A549 (cell line): Measurements from ENCODE around the gene NXT2. TPM values are rescaled to one million over a fixed set of nuclear protein-coding genes. Genes with fewer than 3 reads are reported as not detected.

Experiments
- ATAC-seq, 2 experiments: fragments of 200-7000 bp in 1 of 2; fragments of >200 bp in 1 of 2; cut with Nextera tagmentation in 1 of 2; cut with Tn5 transposase in 1 of 2; 3 replicates each; pipeline versions ENCODE4 v1.8.0 to v1.9.1; 2018 to 2020; ENCODE audit warnings: mild to moderate bottlenecking in 1 of 2, moderate library complexity in 1 of 2
- CTCF ChIA-PET: fragments of 300-600 bp; sonication (Branson Sonifier 250); formaldehyde crosslinking; extraction: SDS; loops from one replicate; lab custom pipeline; 2021; ENCODE audit warnings: antibody characterized with exemption, inconsistent platforms; lab: Yijun Ruan, JAX
- POLR2A ChIA-PET: fragments of 350-600 bp; formaldehyde crosslinking; extraction: SDS; loops from one replicate; lab custom pipeline; 2021; ENCODE audit warnings: antibody characterized with exemption, inconsistent platforms; lab: Yijun Ruan, JAX
- DNase-seq, 2 experiments: peaks; one replicate each; pipeline versions ENCODE4 v3.0.0 to v3.0.0-alpha.2; 2011 to 2016; ENCODE audit warnings: low read depth in 1 of 2, low spot score in 1 of 2
- FAIRE-seq: peaks from 2 replicates; lab custom pipeline; 2011; peaks lifted over from hg19 to GRCh38; lab: Jason Lieb, UNC
- H3K27ac ChIP-seq, 2 experiments: fragments of >200 bp; sonication (Bioruptor Twin); formaldehyde crosslinking; 3 replicates each; pipeline ENCODE4 v1.5.1; 2016 to 2017
- H3K4me1 ChIP-seq: fragments of >200 bp; sonication (Bioruptor Twin); formaldehyde crosslinking; 3 replicates; pipeline ENCODE4 v1.6.1; 2016
- H3K4me2 ChIP-seq: fragments of >200 bp; sonication (Bioruptor Twin); formaldehyde crosslinking; 3 replicates; pipeline ENCODE4 v1.6.1; 2016
- H3K4me3 ChIP-seq: fragments of >200 bp; sonication (Bioruptor Twin); formaldehyde crosslinking; 3 replicates; pipeline ENCODE4 v1.5.1; 2016
- H3K9me3 ChIP-seq: fragments of >200 bp; sonication (Bioruptor Twin); formaldehyde crosslinking; 3 replicates; pipeline ENCODE4 v1.6.1; 2016
- ATOH8 ChIP-seq: fragments of 250-450 bp; sonication (Bioruptor Pico); IDR thresholded peaks from 2 replicates; pipeline ENCODE4 v1.5.0; 2020; ENCODE audit warnings: low read depth, mild to moderate bottlenecking, moderate library complexity
- BCL3 ChIP-seq: fragments of >200 bp; sonication (Bioruptor Twin); formaldehyde crosslinking; IDR thresholded peaks from 3 replicates; pipeline ENCODE4 v1.6.1; 2016
- BHLHE40 ChIP-seq: IDR thresholded peaks from 2 replicates; pipeline ENCODE4 v1.6.1; 2012; ENCODE audit warnings: low read depth, low read length, inconsistent platforms
- CHD2 ChIP-seq: fragments of 150-350 bp; IDR thresholded peaks from 2 replicates; pipeline ENCODE4 v1.6.1; 2014; ENCODE audit warnings: low read length; ENCODE audit not compliant: partially characterized antibody
- CHD4 ChIP-seq: fragments of 200-600 bp; sonication (generic); IDR thresholded peaks from 2 replicates; pipeline ENCODE4 v1.6.1; 2016; ENCODE audit warnings: antibody characterized with exemption, mild to moderate bottlenecking, borderline replicate concordance
- CTCF ChIP-seq: fragments of >200 bp; sonication (Bioruptor Twin); formaldehyde crosslinking; IDR thresholded peaks from 3 replicates; pipeline ENCODE4 v1.5.1; 2016
- E2F6 ChIP-seq: IDR thresholded peaks from 2 replicates; pipeline ENCODE4 v1.6.1; 2012; ENCODE audit warnings: low read depth, borderline replicate concordance
- EP300 ChIP-seq, 2 experiments: fragments of >200 bp; sonication (Bioruptor Twin); formaldehyde crosslinking; IDR thresholded peaks; 2 replicates in 1 of 2; 3 replicates in 1 of 2; pipeline ENCODE4 v1.6.1; 2016 to 2017
- ESRRA ChIP-seq: fragments of 150-350 bp; IDR thresholded peaks from 2 replicates; pipeline ENCODE4 v1.6.1; 2014; ENCODE audit warnings: mild to moderate bottlenecking, low read length, borderline replicate concordance
- FOSB ChIP-seq: fragments of 250-450 bp; sonication (Bioruptor Pico); IDR thresholded peaks from 2 replicates; pipeline ENCODE4 v1.5.0; 2020; ENCODE audit warnings: mild to moderate bottlenecking, moderate library complexity
- FOXS1 ChIP-seq: fragments of 250-450 bp; sonication (Bioruptor Pico); IDR thresholded peaks from 2 replicates; pipeline ENCODE4 v1.5.0; 2020; ENCODE audit warnings: mild to moderate bottlenecking, moderate library complexity
- HDAC2 ChIP-seq: fragments of 200-600 bp; sonication (generic); IDR thresholded peaks from 2 replicates; pipeline ENCODE4 v1.6.1; 2016
- HES2 ChIP-seq: fragments of >200 bp; sonication (Bioruptor Twin); formaldehyde crosslinking; IDR thresholded peaks from 2 replicates; pipeline ENCODE4 v1.6.1; 2016
- JUN ChIP-seq, 2 experiments: fragments of >200 bp; sonication (Bioruptor Twin); formaldehyde crosslinking; IDR thresholded peaks; 2 replicates in 1 of 2; 3 replicates in 1 of 2; pipeline ENCODE4 v1.6.1; 2016 to 2017
- JUNB ChIP-seq: fragments of >200 bp; sonication (Bioruptor Twin); formaldehyde crosslinking; IDR thresholded peaks from 2 replicates; pipeline ENCODE4 v1.6.1; 2016
- KDM5A ChIP-seq: fragments of 200-600 bp; sonication (generic); IDR thresholded peaks from 2 replicates; pipeline ENCODE4 v1.6.1; 2016; ENCODE audit warnings: antibody characterized with exemption, mild to moderate bottlenecking
- MAX ChIP-seq: IDR thresholded peaks from 2 replicates; pipeline ENCODE4 v1.6.1; 2012
- NR3C1 ChIP-seq: fragments of >200 bp; sonication (Bioruptor Twin); formaldehyde crosslinking; IDR thresholded peaks from 3 replicates; pipeline ENCODE4 v1.6.1; 2017
- PHF8 ChIP-seq: fragments of 200-600 bp; sonication (generic); IDR thresholded peaks from 2 replicates; pipeline ENCODE4 v1.6.1; 2016; ENCODE audit warnings: low read depth, mild to moderate bottlenecking, antibody characterized with exemption, moderate library complexity, borderline replicate concordance
- POLR2AphosphoS2 ChIP-seq: conservative IDR thresholded peaks from 2 replicates; pipeline ENCODE4 v1.6.1; 2012; ENCODE audit warnings: low read length, improper control_type of control experiment, inconsistent platforms
- RARB ChIP-seq: fragments of 250-450 bp; sonication (Bioruptor Pico); IDR thresholded peaks from 2 replicates; pipeline ENCODE4 v1.8.0; 2021; ENCODE audit warnings: mild to moderate bottlenecking, moderate library complexity
- RCOR1 ChIP-seq: fragments of 150-350 bp; IDR thresholded peaks from 2 replicates; pipeline ENCODE4 v1.6.1; 2014; ENCODE audit warnings: antibody characterized with exemption, low read length, low read depth
- RNF2 ChIP-seq: fragments of 200-600 bp; sonication (generic); IDR thresholded peaks from 2 replicates; pipeline ENCODE4 v1.6.1; 2016; ENCODE audit warnings: low read depth, mild to moderate bottlenecking, antibody characterized with exemption, moderate library complexity, borderline replicate concordance
- SMC3 ChIP-seq: fragments of >200 bp; sonication (Bioruptor Twin); formaldehyde crosslinking; IDR thresholded peaks from 3 replicates; pipeline ENCODE4 v1.6.1; 2018; ENCODE audit warnings: inconsistent platforms
- SREBF2 ChIP-seq: fragments of 450-650 bp; IDR thresholded peaks from 2 replicates; pipeline ENCODE4 v1.6.1; 2014; ENCODE audit warnings: mild to moderate bottlenecking, moderate library complexity
- TFCP2L1 ChIP-seq: fragments of 250-450 bp; sonication (Bioruptor Pico); IDR thresholded peaks from 2 replicates; pipeline ENCODE4 v1.5.0; 2021; ENCODE audit warnings: mild to moderate bottlenecking
- TP53 ChIP-seq: fragments of 250-450 bp; sonication (Bioruptor Pico); IDR thresholded peaks from 2 replicates; pipeline ENCODE4 v1.5.0; 2021; ENCODE audit warnings: mild to moderate bottlenecking, moderate library complexity
- ZC3H11A ChIP-seq: fragments of 450-650 bp; IDR thresholded peaks from 2 replicates; pipeline ENCODE4 v1.6.1; 2014; ENCODE audit warnings: antibody characterized with exemption, mild to moderate bottlenecking
- ZFP36 ChIP-seq: fragments of 450-650 bp; IDR thresholded peaks from 2 replicates; pipeline ENCODE4 v1.6.1; 2014; ENCODE audit warnings: borderline replicate concordance; ENCODE audit not compliant: partially characterized antibody
- ZSCAN20 ChIP-seq: fragments of 250-450 bp; sonication (Bioruptor Pico); IDR thresholded peaks from 2 replicates; pipeline ENCODE4 v1.8.0; 2022; ENCODE audit warnings: mild to moderate bottlenecking, moderate library complexity
- WGBS: methylation state at CpG from one replicate; pipeline ENCODE4 v1.1.6; 2017; ENCODE audit errors: missing lambda C conversion rate; 5-methylcytosine and 5-hydroxymethylcytosine counted together
- polyA plus RNA-seq, 4 experiments: library from polyadenylated mRNA; depleted of rRNA in 3 of 4; stranded (reverse); fragments of >200 nt; fragmentation: RNase III in 1 of 4; extraction: RNeasy Plus Mini Kit Qiagen cat#74134 plus additional on column Dnase treatment in 1 of 4; gene quantifications; 2 replicates in 3 of 4; 3 replicates in 1 of 4; pipeline ENCODE4 v1.2.3, GENCODE V29; 2011 to 2017

Gene NXT2
- polyA plus RNA-seq, 2 of the 4 experiments (the other 2 are of a cell fraction), result 14.3 to 22.0 TPM

- ATAC-seq, result no peak
- no peak for TF ChIP-seq PHF8
- TF ChIP-seq RNF2, result no peak
- no peak for TF ChIP-seq CTCF
- TF ChIP-seq EP300 (IDR thresholded peaks at IDR 0.05), result no peak
- no peak for TF ChIP-seq FOXS1 (CRISPR knock-in tag)
- TF ChIP-seq SMC3, result no peak
- no peak for TF ChIP-seq RARB (CRISPR knock-in tag)
- TF ChIP-seq ESRRA, result no peak
- TF ChIP-seq CHD4, result no peak
- no peak for TF ChIP-seq HDAC2
- no peak for TF ChIP-seq ATOH8 (CRISPR knock-in tag)
- TF ChIP-seq NR3C1, result no peak
- TF ChIP-seq JUN (IDR thresholded peaks at IDR 0.05), result no peak
- TF ChIP-seq BHLHE40, result no peak
- no peak for TF ChIP-seq RCOR1
- TF ChIP-seq KDM5A, result no peak
- TF ChIP-seq POLR2AphosphoS2, result no peak
- no peak for TF ChIP-seq TP53
- no peak for TF ChIP-seq E2F6
- TF ChIP-seq ZC3H11A, result no peak
- CTCF ChIA-PET, result no interaction called here
- WGBS, result 26% methylated on average over 4 of the region's 4 CpGs
- Histone ChIP-seq H3K4me2 (no peak overlapping the region), H3K4me3 (no peak overlapping the region), H3K4me1 (no peaks in the 10 kb centered on the region), H3K9me3 (no peaks in the 10 kb centered on the region), H3K27ac (no peak overlapping the region)
- POLR2A ChIA-PET, result no interaction called here
- no peak for FAIRE-seq
- no peak for DNase-seq
Measured at GRCh38 chrX:109487640-109488039, 49.0 kb upstream of the NXT2 start.

GRCh38 chrX:109489174-109489573, 47.5 kb upstream of the NXT2 start:
- no peak for ATAC-seq
- Histone ChIP-seq H3K4me3 (no peak overlapping the region), H3K4me2 (no peak overlapping the region), H3K27ac (no peak overlapping the region), H3K9me3 (no peaks in the 10 kb centered on the region), H3K4me1 (no peaks in the 10 kb centered on the region)
- CTCF ChIA-PET, result no interaction called here
- WGBS, result 71% methylated on average over 2 of the region's 2 CpGs
- no peak for TF ChIP-seq MAX
- no peak for TF ChIP-seq RARB (CRISPR knock-in tag)
- no peak for TF ChIP-seq RNF2
- no peak for TF ChIP-seq HES2
- no peak for TF ChIP-seq JUNB
- no peak for TF ChIP-seq ZSCAN20 (CRISPR knock-in tag)
- TF ChIP-seq JUN (IDR thresholded peaks at IDR 0.05), result no peak
- TF ChIP-seq TFCP2L1 (CRISPR knock-in tag), result no peak
- TF ChIP-seq RCOR1, result no peak
- TF ChIP-seq SREBF2, result no peak
- no peak for TF ChIP-seq FOSB (CRISPR knock-in tag)
- TF ChIP-seq E2F6, result no peak
- TF ChIP-seq TP53, result no peak
- no peak for TF ChIP-seq BCL3
- TF ChIP-seq KDM5A, result no peak
- TF ChIP-seq ZFP36, result no peak
- TF ChIP-seq ESRRA, result no peak
- TF ChIP-seq CHD2, result no peak
- TF ChIP-seq, all 56 proteins: peak for 0
- DNase-seq, result no peak
- POLR2A ChIA-PET, result no interaction called here
- FAIRE-seq, result no peak
